GM18858 (cell line): Measurements from ENCODE around the gene ADGRV1.
"Not testable (repeated sequence)": the region's sequence is repeated elsewhere in the genome, so short reads cannot be mapped to it uniquely, and the experiment has no call there.

Experiments
- ATAC-seq: cut with Tn5 transposase; IDR thresholded peaks from one replicate; pipeline ENCODE4 v1.9.1; 2021; ENCODE audit not compliant: unreplicated experiment

Gene ADGRV1

GRCh38 chr5:90802474-90803317, 244.1 kb downstream of the ADGRV1 start:
- ATAC-seq, result peak; percentile 73

- ATAC-seq, result no peak
Measured at GRCh38 chr5:90803381-90803780, 244.8 kb downstream of the ADGRV1 start.

- ATAC-seq, result no peak
Measured at GRCh38 chr5:90803876-90804275, 245.3 kb downstream of the ADGRV1 start.

DNA sequence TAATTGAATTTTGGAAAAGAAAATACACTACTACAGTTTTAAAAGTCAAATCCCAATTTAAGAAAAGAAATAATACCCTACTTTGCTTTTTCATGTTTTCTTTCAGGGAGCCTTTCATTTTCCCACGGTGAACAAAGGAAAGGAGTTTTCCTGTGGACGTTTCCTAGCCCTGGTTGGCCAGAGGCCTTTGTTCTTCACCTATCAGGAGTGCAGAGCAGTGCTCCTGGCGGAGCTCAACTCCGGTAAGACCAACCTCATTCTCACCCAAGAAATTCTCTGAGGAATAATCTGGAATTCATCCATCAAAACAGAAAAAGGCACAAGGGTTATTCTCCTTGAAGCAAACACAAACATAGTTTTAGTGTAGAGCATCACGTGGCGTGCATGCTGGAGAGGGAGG, 248.9 kb downstream of the ADGRV1 start:
- ATAC-seq, result no peak

- ATAC-seq, result no peak
Measured at GRCh38 chr5:90809311-90810056, 250.9 kb downstream of the ADGRV1 start.

DNA sequence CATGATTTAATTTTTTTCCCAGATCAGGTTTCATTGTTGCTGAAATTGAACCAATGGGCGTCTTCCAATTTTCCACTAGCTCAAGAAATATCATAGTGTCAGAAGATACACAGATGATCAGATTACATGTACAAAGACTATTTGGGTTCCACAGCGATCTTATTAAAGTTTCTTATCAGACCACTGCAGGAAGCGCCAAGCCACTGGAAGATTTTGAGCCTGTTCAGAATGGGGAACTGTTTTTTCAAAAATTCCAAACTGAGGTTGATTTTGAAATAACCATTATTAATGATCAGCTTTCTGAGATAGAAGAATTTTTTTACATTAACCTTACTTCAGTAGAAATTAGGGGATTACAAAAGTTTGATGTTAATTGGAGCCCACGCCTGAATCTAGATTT, 251.6 kb downstream of the ADGRV1 start:
- ATAC-seq, result no peak

DNA sequence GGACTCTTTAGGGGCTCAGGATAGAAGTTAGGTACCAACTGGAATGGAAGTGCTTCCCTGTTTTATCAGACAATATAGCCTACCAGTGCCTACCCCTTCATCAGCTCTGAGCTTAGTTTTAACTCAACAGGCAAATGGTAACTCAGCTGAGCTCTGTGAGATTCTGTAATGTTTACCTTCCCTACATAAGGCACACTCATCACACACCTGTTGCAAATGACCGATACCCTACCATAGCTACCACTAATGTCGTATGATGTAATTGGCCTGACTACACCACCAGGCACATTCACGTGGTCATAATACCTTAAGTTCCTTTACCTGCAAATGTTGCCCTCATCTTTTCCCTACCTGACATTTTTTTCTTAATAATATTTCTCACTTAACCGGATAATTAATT, 254.8 kb downstream of the ADGRV1 start:
- no peak for ATAC-seq

GRCh38 chr5:90822062-90822461, 263.5 kb downstream of the ADGRV1 start:
- ATAC-seq, result not testable (repeated sequence)

- ATAC-seq, result no peak
Measured at GRCh38 chr5:90824436-90824835, 265.8 kb downstream of the ADGRV1 start.

GRCh38 chr5:90830058-90830457, 271.5 kb downstream of the ADGRV1 start:
- no peak for ATAC-seq

DNA sequence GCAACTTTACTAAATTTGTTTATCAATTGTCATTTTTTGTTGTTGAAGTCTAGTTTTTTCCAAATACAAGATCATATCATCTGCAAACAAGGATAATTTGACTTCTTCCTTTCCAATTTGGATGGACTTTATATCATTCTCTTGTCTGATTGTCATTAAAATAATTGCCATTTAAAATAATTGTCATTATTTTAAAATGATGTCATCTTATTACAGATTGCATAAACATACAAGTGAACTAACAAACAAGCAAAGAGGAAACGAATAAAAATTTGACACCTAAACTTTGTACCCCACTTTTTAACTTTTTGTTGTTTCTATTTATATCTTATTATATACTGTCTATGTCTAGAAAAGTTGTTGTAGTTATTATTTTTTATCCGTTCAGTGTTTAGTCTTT, 275.2 kb downstream of the ADGRV1 start:
- no peak for ATAC-seq

- no peak for ATAC-seq
Measured at GRCh38 chr5:90834711-90835110, 276.1 kb downstream of the ADGRV1 start.

- ATAC-seq, result peak; percentile 89
Measured at GRCh38 chr5:90843443-90843842, 284.8 kb downstream of the ADGRV1 start.

DNA sequence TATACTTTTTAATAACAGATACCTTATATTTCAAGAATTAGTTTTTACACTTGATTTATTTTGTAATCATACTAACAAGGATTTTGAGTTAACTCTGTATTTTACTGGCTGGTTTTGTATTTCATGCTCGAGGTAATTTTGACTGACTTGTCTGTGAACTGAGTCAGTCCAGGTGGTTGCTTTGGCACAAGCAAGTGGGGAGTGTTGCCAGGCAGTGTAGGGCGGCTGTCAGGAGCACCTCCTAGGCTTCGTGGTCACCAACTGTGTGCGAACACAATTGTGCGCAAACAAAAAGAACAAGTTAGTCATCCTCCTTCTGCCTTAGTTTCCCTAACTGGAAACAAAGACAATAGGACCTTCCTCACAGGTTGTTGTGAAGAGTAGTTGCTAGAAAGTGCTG, 286.3 kb downstream of the ADGRV1 start:
- ATAC-seq, result no peak

DNA sequence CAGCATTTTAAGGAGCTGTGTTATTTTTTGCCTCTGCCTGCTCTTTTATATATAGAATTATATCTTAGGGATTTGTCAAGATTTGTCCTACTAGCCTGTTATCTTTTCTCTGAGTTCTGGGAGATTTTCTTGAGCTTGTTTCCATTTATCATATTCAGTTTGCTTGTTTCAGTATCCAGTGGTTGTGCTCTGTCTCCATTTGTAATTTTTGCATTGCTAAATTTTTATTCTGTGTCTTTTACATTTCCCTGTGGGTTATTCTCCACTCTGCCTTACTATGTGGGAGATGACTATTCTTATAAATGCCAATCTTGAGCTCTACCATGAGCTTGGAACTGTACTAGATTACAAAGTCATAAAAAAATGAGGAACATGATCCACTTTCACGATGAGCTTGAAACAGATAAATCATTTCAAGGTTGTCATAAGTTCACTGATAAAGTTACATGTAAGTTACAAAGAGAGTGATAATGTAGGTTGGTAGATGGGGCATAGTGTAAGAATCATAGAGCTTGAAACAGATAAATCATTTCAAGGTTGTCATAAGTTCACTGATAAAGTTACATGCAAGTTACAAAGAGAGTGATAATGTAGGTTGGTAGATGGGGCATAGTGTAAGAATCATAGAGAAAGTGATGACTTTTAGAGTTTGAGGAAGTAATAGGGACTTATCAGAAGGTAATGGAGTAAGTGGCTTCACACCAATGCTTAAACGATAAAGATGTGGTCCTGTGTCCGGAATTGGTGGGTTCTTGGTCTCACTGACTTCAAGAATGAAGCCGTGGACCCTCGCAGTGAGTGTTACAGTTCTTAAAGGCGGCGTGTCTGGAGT, 287.3 kb downstream of the ADGRV1 start:
- ATAC-seq, result no peak

GRCh38 chr5:90847606-90848005, 289.0 kb downstream of the ADGRV1 start:
- not testable (repeated sequence) for ATAC-seq

DNA sequence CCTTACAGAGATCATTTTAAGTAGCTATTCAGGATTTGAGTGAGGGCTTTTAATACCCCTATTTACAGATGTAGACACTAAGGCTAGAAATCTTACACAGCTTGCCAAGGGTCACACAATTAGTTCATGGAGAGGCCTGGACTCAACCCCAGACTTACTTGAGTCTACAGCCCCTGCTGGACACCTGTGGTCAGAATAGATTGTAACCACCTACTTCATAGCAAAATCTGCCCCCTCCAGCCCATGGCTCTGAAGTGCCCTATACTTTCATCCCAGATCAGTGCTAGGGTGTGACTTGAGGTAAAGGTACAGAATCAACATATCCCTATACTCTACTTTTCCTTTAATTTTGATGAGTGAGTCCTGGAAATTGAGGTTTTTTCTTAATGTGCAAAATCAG, 291.3 kb downstream of the ADGRV1 start:
- no peak for ATAC-seq

GRCh38 chr5:90852531-90852930, 293.9 kb downstream of the ADGRV1 start:
- no peak for ATAC-seq

GRCh38 chr5:90853750-90854149, 295.2 kb downstream of the ADGRV1 start:
- no peak for ATAC-seq

DNA sequence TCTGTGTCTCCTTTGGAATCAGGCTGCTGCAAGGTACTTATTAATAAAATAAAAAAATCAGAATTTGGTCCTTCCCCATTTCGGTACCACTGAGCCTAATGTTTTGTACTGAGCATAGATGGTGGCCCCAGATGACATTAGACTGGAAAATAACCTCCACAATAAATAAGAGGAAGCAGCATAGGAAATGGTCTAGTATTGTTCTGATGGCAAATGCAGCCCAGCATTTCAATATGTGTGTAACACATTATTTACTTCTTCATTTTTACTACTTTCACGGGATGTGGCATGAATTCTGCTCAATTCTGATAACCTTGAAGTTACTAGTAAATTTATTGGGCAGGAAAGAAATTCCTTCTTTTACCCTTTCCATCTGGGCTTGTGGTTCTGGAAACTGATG, 295.6 kb downstream of the ADGRV1 start:
- no peak for ATAC-seq

GRCh38 chr5:90855296-90856010, 296.9 kb downstream of the ADGRV1 start:
- ATAC-seq, result no peak
